SK-N-SH (cell line): ENCODE data around the gene SLC45A1. TPM values are rescaled to one million over a fixed set of nuclear protein-coding genes. Genes with fewer than 3 reads are reported as not detected.
"Not testable (repeated sequence)": the region's sequence is repeated elsewhere in the genome, so short reads cannot be mapped to it uniquely, and the experiment has no call there.

Experiments used
- CTCF ChIA-PET: fragments of 300-600, 350-600 bp; formaldehyde crosslinking; extraction: SDS; loops from one replicate; lab custom pipeline; 2021; lab: Yijun Ruan, JAX
- POLR2A ChIA-PET: fragments of 350-600 bp; sonication (Branson Sonifier 250); formaldehyde crosslinking; extraction: SDS; loops from one replicate; lab custom pipeline; 2020; ENCODE audit warnings: antibody characterized with exemption, inconsistent platforms; lab: Yijun Ruan, JAX
- DNase-seq: peaks from one replicate; pipeline ENCODE4 v3.0.0; 2012
- H2AFZ ChIP-seq: fragments of 200-600 bp; sonication (generic); 2 replicates; pipeline ENCODE4 v1.8.1; 2016; ENCODE audit warnings: antibody characterized with exemption, mild to moderate bottlenecking, low read depth
- H3F3A ChIP-seq: fragments of 200-600 bp; sonication (generic); replicated peaks from 2 replicates; pipeline ENCODE3; 2016; ENCODE audit warnings: antibody characterized with exemption, mild to moderate bottlenecking; ENCODE audit not compliant: insufficient read depth
- H3K27ac ChIP-seq, 2 experiments: fragments of 200-500 bp in 1 of 2; fragments of 200-600 bp in 1 of 2; sonication (Bioruptor generic) in 1 of 2; sonication (generic), shearing (Covaris generic) in 1 of 2; 2 replicates each; pipeline versions ENCODE4 v1.5.1 to v1.6.1; 2014 to 2016; ENCODE audit warnings: low read depth in 2 of 2, inconsistent platforms in 1 of 2, low read length in 1 of 2, mild to moderate bottlenecking in 1 of 2, mixed read lengths in 1 of 2
- H3K27me3 ChIP-seq: fragments of 200-600 bp; sonication (generic), shearing (Covaris generic); 2 replicates; pipeline ENCODE4 v1.6.1; 2016; ENCODE audit warnings: mixed run types; ENCODE audit not compliant: insufficient read depth
- H3K36me3 ChIP-seq, 2 experiments: fragments of 200-500 bp in 1 of 2; fragments of 200-600 bp in 1 of 2; sonication (Bioruptor generic) in 1 of 2; sonication (generic) in 1 of 2; replicated peaks in 1 of 2; 2 replicates each; pipeline versions ENCODE3 to v1.5.1; 2014 to 2016; ENCODE audit warnings: low read length in 1 of 2, mild to moderate bottlenecking in 1 of 2; ENCODE audit not compliant: insufficient read depth in 2 of 2, control insufficient read depth in 1 of 2
- H3K4me1 ChIP-seq, 2 experiments: fragments of 200-500 bp in 1 of 2; fragments of 200-600 bp in 1 of 2; sonication (Bioruptor generic) in 1 of 2; sonication (generic), shearing (Covaris generic) in 1 of 2; 2 replicates each; pipeline versions ENCODE4 v1.5.1 to v1.6.1; 2014 to 2016; ENCODE audit warnings: low read depth in 1 of 2, low read length in 1 of 2, mixed run types in 1 of 2; ENCODE audit not compliant: insufficient read depth in 2 of 2, control insufficient read depth in 1 of 2
- H3K4me2 ChIP-seq: fragments of 200-600 bp; sonication (generic), shearing (Covaris generic); 2 replicates; pipeline ENCODE4 v1.6.1; 2017; ENCODE audit warnings: mixed run types
- H3K4me3 ChIP-seq, 2 experiments: fragments of 200-500 bp in 1 of 2; fragments of 200-600 bp in 1 of 2; sonication (Bioruptor generic) in 1 of 2; sonication (generic), shearing (Covaris generic) in 1 of 2; 2 replicates each; pipeline versions ENCODE4 v1.5.1 to v1.8.1; 2014 to 2016; ENCODE audit warnings: low read depth in 2 of 2, inconsistent platforms in 1 of 2, low read length in 1 of 2, mild to moderate bottlenecking in 1 of 2, mixed read lengths in 1 of 2, moderate library complexity in 1 of 2
- H3K79me2 ChIP-seq: fragments of 200-600 bp; sonication (generic); 2 replicates; pipeline ENCODE4 v1.8.1; 2017; ENCODE audit warnings: mild to moderate bottlenecking; ENCODE audit not compliant: insufficient read depth
- H3K9ac ChIP-seq: fragments of 200-600 bp; sonication (generic); 2 replicates; pipeline ENCODE4 v1.6.1; 2017; ENCODE audit warnings: mixed run types
- H3K9me2 ChIP-seq: fragments of 200-600 bp; sonication (generic); 2 replicates; pipeline ENCODE4 v1.6.1; 2017; ENCODE audit warnings: mixed run types
- H3K9me3 ChIP-seq: fragments of 200-600 bp; sonication (generic); 2 replicates; pipeline ENCODE4 v1.6.1; 2017; ENCODE audit warnings: mixed run types, mild to moderate bottlenecking, moderate library complexity
- H4K20me1 ChIP-seq: fragments of 200-600 bp; sonication (generic); 2 replicates; pipeline ENCODE4 v1.6.1; 2017; ENCODE audit warnings: mild to moderate bottlenecking, mixed run types; ENCODE audit not compliant: insufficient read depth
- CHD2 ChIP-seq: fragments of 150-350 bp; IDR thresholded peaks from 2 replicates; pipeline ENCODE4 v1.6.1; 2018; ENCODE audit warnings: low read length; ENCODE audit not compliant: partially characterized antibody
- ELF1 ChIP-seq: IDR thresholded peaks from 2 replicates; pipeline ENCODE4 v1.4.0; 2012
- FOXM1 ChIP-seq: IDR thresholded peaks from 2 replicates; pipeline ENCODE4 v1.4.0; 2012; ENCODE audit warnings: low read depth, mild to moderate bottlenecking
- GABPA ChIP-seq: IDR thresholded peaks from 2 replicates; pipeline ENCODE4 v1.4.0; 2012; ENCODE audit warnings: low read depth, mild to moderate bottlenecking
- MEF2A ChIP-seq: IDR thresholded peaks from 2 replicates; pipeline ENCODE4 v1.4.0; 2012; ENCODE audit warnings: low read depth, borderline replicate concordance
- RAD21 ChIP-seq: IDR thresholded peaks from 2 replicates; pipeline ENCODE4 v1.6.1; 2012; ENCODE audit warnings: mild to moderate bottlenecking, low read length
- RFX5 ChIP-seq: IDR thresholded peaks from 2 replicates; pipeline ENCODE4 v1.6.1; 2012; ENCODE audit warnings: mild to moderate bottlenecking, improper control_type of control experiment, low read length
- SIN3A ChIP-seq: IDR thresholded peaks from 2 replicates; pipeline ENCODE4 v1.6.1; 2012; ENCODE audit warnings: low read depth, mild to moderate bottlenecking, low read length, moderate library complexity, borderline replicate concordance
- WGBS: methylation state at CpG from one replicate; pipeline ENCODE4 v1.1.6; 2017; ENCODE audit warnings: low lambda C conversion rate; 5-methylcytosine and 5-hydroxymethylcytosine counted together
- polyA plus RNA-seq, 3 experiments: library from polyadenylated mRNA; depleted of rRNA; stranded (reverse); fragments of >200 nt; gene quantifications; 2 replicates each; pipeline ENCODE4 v1.2.3, GENCODE V29; 2012
- TF ChIP-seq, protein P1 (sequence below): IDR thresholded peaks from 2 replicates; pipeline ENCODE4; 2012
- TF ChIP-seq, protein P2 (sequence below): fragments of 200-600 bp; sonication (generic); IDR thresholded peaks from 2 replicates; pipeline ENCODE4 v1.6.1; 2017; ENCODE audit warnings: antibody characterized with exemption, mild to moderate bottlenecking, moderate library complexity

The SLC45A1 gene
- polyA plus RNA-seq, 1 of the 3 experiments (the other 2 are of a cell fraction): 2.5 TPM

DNA sequence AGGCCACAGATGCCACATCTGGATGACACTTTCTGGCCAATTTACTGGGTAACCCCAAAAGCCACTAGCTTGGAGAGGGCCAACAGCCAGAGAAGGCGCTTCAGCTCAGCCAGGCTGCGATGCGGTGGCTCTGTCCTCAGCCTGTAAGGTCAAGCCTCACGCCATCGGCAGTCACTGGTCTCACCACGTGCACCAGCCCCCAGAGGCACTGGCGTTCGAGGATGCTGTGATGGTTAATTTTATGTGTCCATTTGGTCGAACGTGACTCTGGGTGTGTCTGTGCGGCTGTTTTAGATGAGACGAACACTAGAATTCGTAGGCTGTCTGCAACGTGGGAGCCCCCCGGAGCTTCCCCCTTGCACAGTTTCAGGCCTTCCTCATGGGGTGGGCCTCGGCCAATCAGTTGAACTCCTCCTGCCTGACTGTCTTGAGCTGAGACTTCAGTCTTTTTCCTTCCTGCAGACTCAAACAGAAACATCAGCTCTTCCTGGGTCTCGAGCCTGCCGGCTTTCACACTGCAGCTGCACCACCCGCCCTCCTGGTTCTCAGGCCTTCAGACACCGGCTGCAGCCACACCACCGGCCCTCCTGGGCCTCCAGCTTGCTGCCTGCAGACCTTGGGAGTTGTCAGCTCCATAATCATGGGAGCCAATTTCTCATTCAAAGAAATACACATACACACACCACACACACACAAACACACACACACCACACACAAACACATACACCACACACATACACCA is 41.6 kb upstream of the SLC45A1 start (continued):
- TF ChIP-seq, protein P1, sequence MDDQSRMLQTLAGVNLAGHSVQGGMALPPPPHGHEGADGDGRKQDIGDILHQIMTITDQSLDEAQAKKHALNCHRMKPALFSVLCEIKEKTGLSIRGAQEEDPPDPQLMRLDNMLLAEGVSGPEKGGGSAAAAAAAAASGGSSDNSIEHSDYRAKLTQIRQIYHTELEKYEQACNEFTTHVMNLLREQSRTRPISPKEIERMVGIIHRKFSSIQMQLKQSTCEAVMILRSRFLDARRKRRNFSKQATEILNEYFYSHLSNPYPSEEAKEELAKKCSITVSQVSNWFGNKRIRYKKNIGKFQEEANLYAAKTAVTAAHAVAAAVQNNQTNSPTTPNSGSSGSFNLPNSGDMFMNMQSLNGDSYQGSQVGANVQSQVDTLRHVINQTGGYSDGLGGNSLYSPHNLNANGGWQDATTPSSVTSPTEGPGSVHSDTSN: no peak

DNA sequence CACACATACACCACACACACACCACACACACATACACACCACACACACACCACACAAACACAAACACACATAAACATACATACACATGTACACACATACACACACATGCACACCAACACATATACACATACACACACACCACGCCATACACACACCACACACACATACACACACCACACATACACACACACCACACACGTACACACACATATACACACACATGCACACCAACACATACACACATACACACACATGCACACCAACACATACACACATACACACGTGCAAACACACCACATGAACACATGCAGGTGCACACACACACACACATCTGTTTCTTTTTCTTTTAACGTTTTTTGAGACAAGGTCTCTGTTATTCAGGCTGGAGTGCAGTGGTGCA is 41.0 kb upstream of the SLC45A1 start:
- 73% methylated on average over 4 of the region's 4 CpGs for WGBS
- Histone ChIP-seq H3K27me3 (no peaks in the 10 kb centered on the region), H3K4me3 (no peak overlapping the region), H2AFZ (no peak overlapping the region), H3K27ac (no peak overlapping the region), H3K79me2 (no peaks in the 10 kb centered on the region), H3K9me2 (no peaks in the 10 kb centered on the region), H3K9me3 (no peaks in the 10 kb centered on the region), H3K4me1 (no peaks in the 10 kb centered on the region), H4K20me1 (no peaks in the 10 kb centered on the region), H3K36me3 (no peaks in the 10 kb centered on the region), H3K4me2 (no peak overlapping the region), H3F3A (no peaks in the 10 kb centered on the region), H3K9ac (no peak overlapping the region)
- ChIA-PET POLR2A (no interaction called here), CTCF (interaction anchor here (1.3 kb wide), 1 partner anchor 37 kb away, joined by 3 read pairs; no protein-coding TSS in a partner anchor)
- TF ChIP-seq FOXM1 (no peak), SIN3A (no peak), ELF1 (no peak), CHD2 (no peak), RAD21 (no peak), MEF2A (no peak), RFX5 (no peak), GABPA (no peak)
- TF ChIP-seq, protein P2, sequence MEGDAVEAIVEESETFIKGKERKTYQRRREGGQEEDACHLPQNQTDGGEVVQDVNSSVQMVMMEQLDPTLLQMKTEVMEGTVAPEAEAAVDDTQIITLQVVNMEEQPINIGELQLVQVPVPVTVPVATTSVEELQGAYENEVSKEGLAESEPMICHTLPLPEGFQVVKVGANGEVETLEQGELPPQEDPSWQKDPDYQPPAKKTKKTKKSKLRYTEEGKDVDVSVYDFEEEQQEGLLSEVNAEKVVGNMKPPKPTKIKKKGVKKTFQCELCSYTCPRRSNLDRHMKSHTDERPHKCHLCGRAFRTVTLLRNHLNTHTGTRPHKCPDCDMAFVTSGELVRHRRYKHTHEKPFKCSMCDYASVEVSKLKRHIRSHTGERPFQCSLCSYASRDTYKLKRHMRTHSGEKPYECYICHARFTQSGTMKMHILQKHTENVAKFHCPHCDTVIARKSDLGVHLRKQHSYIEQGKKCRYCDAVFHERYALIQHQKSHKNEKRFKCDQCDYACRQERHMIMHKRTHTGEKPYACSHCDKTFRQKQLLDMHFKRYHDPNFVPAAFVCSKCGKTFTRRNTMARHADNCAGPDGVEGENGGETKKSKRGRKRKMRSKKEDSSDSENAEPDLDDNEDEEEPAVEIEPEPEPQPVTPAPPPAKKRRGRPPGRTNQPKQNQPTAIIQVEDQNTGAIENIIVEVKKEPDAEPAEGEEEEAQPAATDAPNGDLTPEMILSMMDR: no peak
- no peak for DNase-seq

DNA sequence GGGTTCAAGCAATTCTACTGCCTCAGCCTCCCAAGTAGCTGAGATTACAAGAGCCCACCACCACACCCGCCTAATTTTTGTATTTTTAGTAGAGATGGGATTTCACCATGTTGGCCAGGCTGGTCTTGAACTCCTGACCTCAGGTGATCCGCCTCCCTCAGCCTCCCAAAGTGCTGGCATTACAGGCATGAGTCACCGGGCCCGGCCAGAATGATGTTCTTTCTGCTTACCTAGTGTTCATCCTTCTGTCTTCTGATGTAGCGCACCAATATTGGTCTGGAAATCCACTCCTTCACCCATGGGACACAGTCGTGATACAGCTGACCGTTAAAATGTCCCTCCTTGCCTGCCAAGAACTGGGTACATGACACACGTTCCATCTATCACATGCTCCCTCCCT is 39.2 kb upstream of the SLC45A1 start:
- DNase-seq, H4K20me1 ChIP-seq, H3K79me2 ChIP-seq, H3K27me3 ChIP-seq, POLR2A ChIA-PET, H2AFZ ChIP-seq, H3K36me3 ChIP-seq, H3K9me2 ChIP-seq, H3K4me3 ChIP-seq, CTCF ChIA-PET, H3K27ac ChIP-seq, H3K4me1 ChIP-seq, H3K9ac ChIP-seq, H3F3A ChIP-seq, H3K9me3 ChIP-seq, H3K4me2 ChIP-seq: not testable (repeated sequence)
- WGBS: 87% methylated on average over 8 of the region's 8 CpGs
